WTC11 (cell line): Measurements from ENCODE around the gene LRTM2. TPM values are rescaled to one million over a fixed set of nuclear protein-coding genes. Genes with fewer than 3 reads are reported as not detected.

Experiments used
- ATAC-seq: fragments of 200-7000 bp; cut with Tn5 transposase; 2 replicates; pipeline ENCODE4 v1.10.0; 2021; ENCODE audit warnings: mild to moderate bottlenecking, moderate library complexity
- CTCF ChIA-PET: fragments of 300-600 bp; sonication (Branson Sonifier 250); formaldehyde crosslinking; loops from one replicate; lab custom pipeline; 2021; ENCODE audit warnings: antibody characterized with exemption; lab: Charles Lee
- POLR2A ChIA-PET: fragments of 350-600 bp; sonication (Branson Sonifier 250); formaldehyde crosslinking; loops from one replicate; lab custom pipeline; 2021; ENCODE audit warnings: antibody characterized with exemption; lab: Charles Lee
- DNase-seq: peaks from one replicate; pipeline ENCODE4 v3.0.0; 2021; ENCODE audit warnings: low spot score
- H3K27ac Mint-ChIP-seq: 2 replicates; pipeline ENCODE4 v1.8.0; 2021; ENCODE audit warnings: mixed read lengths
- H3K27me3 Mint-ChIP-seq: 2 replicates; pipeline ENCODE4 v1.8.0; 2021; ENCODE audit warnings: low read depth, mild to moderate bottlenecking, moderate library complexity, mixed read lengths
- H3K36me3 Mint-ChIP-seq: 2 replicates; pipeline ENCODE4 v1.8.0; 2021; ENCODE audit warnings: mixed read lengths
- H3K4me1 Mint-ChIP-seq: 2 replicates; pipeline ENCODE4 v1.8.0; 2022; ENCODE audit warnings: mixed read lengths
- H3K4me3 Mint-ChIP-seq: 2 replicates; pipeline ENCODE4 v1.8.0; 2021; ENCODE audit warnings: mild to moderate bottlenecking, moderate library complexity, mixed read lengths
- H3K9me3 Mint-ChIP-seq: 2 replicates; pipeline ENCODE4 v1.8.0; 2021; ENCODE audit warnings: mixed read lengths
- ATF6 ChIP-seq: sonication (generic); formaldehyde crosslinking; IDR thresholded peaks from 2 replicates; pipeline ENCODE4 v1.8.1; 2023; ENCODE audit warnings: mild to moderate bottlenecking, missing genetic modification reagents
- E2F5 ChIP-seq: sonication (generic); formaldehyde crosslinking; IDR thresholded peaks from 2 replicates; pipeline ENCODE4 v1.8.1; 2022; ENCODE audit warnings: mild to moderate bottlenecking, moderate library complexity, missing genetic modification reagents
- FOXK1 ChIP-seq: sonication (generic); formaldehyde crosslinking; IDR thresholded peaks from 2 replicates; pipeline ENCODE4 v1.8.0; 2022; ENCODE audit warnings: mild to moderate bottlenecking, moderate library complexity, missing genetic modification reagents
- OVOL2 ChIP-seq: fragments of 250-450 bp; sonication (Bioruptor Pico); IDR thresholded peaks from 2 replicates; pipeline ENCODE4 v1.9.0; 2021; ENCODE audit warnings: mild to moderate bottlenecking, borderline replicate concordance
- SMAD4 ChIP-seq: sonication (generic); formaldehyde crosslinking; IDR thresholded peaks from 2 replicates; pipeline ENCODE4 v1.8.0; 2022; ENCODE audit warnings: mild to moderate bottlenecking, missing genetic modification reagents
- TEAD4 ChIP-seq: sonication (generic); formaldehyde crosslinking; IDR thresholded peaks from 2 replicates; pipeline ENCODE4 v1.8.0; 2022; ENCODE audit warnings: mild to moderate bottlenecking, missing genetic modification reagents
- ZNF317 ChIP-seq: sonication (generic); formaldehyde crosslinking; IDR thresholded peaks from 2 replicates; pipeline ENCODE4 v1.8.1; 2023; ENCODE audit warnings: low read depth, mild to moderate bottlenecking, moderate library complexity, missing genetic modification reagents, borderline replicate concordance
- total RNA-seq: library from RNA; stranded (reverse); gene quantifications from 3 replicates; pipeline ENCODE4 v1.2.3, GENCODE V29; 2021
- TF ChIP-seq, protein P1 (sequence below): fragments of 250-450 bp; sonication (Bioruptor Pico); IDR thresholded peaks from 2 replicates; pipeline ENCODE4 v1.9.0; 2021; ENCODE audit warnings: mild to moderate bottlenecking
- TF ChIP-seq, protein P2 (sequence below): sonication (generic); formaldehyde crosslinking; IDR thresholded peaks from 2 replicates; pipeline ENCODE4 v1.8.0; 2022; ENCODE audit warnings: missing genetic modification reagents
- TF ChIP-seq, protein P3 (sequence below): fragments of 250-450 bp; sonication (Bioruptor Pico); IDR thresholded peaks from 2 replicates; pipeline ENCODE4 v1.8.0; 2021; ENCODE audit warnings: mild to moderate bottlenecking
- TF ChIP-seq, protein P4 (sequence below): sonication (generic); formaldehyde crosslinking; IDR thresholded peaks from 2 replicates; pipeline ENCODE4 v1.8.0; 2023; ENCODE audit warnings: missing genetic modification reagents, mild to moderate bottlenecking, borderline replicate concordance
- TF ChIP-seq, protein P5 (sequence below): sonication (generic); formaldehyde crosslinking; IDR thresholded peaks from 2 replicates; pipeline ENCODE4 v1.8.0; 2022; ENCODE audit warnings: mild to moderate bottlenecking, missing genetic modification reagents
- TF ChIP-seq, protein P6 (sequence below): fragments of 200-600 bp; IDR thresholded peaks from 2 replicates; pipeline ENCODE4 v1.8.0; 2022; ENCODE audit warnings: antibody characterized with exemption

Gene LRTM2
- total RNA-seq, 1 experiment from 2014 or later, result 0.66 TPM

GRCh38 chr12:1878695-1879094 is 58.3 kb downstream of the LRTM2 start (continued):
- TF ChIP-seq, protein P1, sequence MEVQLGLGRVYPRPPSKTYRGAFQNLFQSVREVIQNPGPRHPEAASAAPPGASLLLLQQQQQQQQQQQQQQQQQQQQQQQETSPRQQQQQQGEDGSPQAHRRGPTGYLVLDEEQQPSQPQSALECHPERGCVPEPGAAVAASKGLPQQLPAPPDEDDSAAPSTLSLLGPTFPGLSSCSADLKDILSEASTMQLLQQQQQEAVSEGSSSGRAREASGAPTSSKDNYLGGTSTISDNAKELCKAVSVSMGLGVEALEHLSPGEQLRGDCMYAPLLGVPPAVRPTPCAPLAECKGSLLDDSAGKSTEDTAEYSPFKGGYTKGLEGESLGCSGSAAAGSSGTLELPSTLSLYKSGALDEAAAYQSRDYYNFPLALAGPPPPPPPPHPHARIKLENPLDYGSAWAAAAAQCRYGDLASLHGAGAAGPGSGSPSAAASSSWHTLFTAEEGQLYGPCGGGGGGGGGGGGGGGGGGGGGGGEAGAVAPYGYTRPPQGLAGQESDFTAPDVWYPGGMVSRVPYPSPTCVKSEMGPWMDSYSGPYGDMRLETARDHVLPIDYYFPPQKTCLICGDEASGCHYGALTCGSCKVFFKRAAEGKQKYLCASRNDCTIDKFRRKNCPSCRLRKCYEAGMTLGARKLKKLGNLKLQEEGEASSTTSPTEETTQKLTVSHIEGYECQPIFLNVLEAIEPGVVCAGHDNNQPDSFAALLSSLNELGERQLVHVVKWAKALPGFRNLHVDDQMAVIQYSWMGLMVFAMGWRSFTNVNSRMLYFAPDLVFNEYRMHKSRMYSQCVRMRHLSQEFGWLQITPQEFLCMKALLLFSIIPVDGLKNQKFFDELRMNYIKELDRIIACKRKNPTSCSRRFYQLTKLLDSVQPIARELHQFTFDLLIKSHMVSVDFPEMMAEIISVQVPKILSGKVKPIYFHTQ (CRISPR knock-in tag), result no peak
- TF ChIP-seq, protein P2, sequence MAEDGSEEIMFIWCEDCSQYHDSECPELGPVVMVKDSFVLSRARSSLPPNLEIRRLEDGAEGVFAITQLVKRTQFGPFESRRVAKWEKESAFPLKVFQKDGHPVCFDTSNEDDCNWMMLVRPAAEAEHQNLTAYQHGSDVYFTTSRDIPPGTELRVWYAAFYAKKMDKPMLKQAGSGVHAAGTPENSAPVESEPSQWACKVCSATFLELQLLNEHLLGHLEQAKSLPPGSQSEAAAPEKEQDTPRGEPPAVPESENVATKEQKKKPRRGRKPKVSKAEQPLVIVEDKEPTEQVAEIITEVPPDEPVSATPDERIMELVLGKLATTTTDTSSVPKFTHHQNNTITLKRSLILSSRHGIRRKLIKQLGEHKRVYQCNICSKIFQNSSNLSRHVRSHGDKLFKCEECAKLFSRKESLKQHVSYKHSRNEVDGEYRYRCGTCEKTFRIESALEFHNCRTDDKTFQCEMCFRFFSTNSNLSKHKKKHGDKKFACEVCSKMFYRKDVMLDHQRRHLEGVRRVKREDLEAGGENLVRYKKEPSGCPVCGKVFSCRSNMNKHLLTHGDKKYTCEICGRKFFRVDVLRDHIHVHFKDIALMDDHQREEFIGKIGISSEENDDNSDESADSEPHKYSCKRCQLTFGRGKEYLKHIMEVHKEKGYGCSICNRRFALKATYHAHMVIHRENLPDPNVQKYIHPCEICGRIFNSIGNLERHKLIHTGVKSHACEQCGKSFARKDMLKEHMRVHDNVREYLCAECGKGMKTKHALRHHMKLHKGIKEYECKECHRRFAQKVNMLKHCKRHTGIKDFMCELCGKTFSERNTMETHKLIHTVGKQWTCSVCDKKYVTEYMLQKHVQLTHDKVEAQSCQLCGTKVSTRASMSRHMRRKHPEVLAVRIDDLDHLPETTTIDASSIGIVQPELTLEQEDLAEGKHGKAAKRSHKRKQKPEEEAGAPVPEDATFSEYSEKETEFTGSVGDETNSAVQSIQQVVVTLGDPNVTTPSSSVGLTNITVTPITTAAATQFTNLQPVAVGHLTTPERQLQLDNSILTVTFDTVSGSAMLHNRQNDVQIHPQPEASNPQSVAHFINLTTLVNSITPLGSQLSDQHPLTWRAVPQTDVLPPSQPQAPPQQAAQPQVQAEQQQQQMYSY (CRISPR knock-in tag), result no peak

DNA sequence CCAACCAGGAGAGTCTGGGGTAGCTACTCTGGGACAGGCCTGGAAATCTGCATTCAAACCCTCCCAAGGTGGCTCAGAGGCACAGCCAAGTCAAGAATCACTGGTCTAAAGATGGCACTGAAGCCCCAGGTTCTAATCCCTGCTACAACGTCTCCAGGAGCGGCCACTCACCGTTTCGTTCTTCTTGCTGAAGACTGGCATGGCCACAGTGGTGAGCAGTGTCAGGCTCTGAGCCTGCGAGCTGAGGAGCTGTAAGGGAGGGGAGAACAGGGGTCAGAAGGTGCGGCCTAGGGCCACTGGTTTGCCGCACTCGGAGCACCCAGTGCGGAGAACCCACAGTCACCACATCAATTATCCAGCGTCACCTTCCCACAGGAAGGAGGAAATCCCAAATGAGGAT is 59.3 kb downstream of the LRTM2 start:
- Mint-ChIP-seq H3K36me3 (no peaks in the 10 kb centered on the region), H3K4me1 (no peaks in the 10 kb centered on the region), H3K4me3 (no peak overlapping the region), H3K27ac (no peak overlapping the region), H3K27me3 (no peaks in the 10 kb centered on the region), H3K9me3 (no peaks in the 10 kb centered on the region)
- CTCF ChIA-PET, result interaction anchor here (1.1 kb wide), 1 partner anchor 60 kb away, joined by 4 read pairs; no protein-coding TSS in a partner anchor
- POLR2A ChIA-PET, result no interaction called here
- ATAC-seq (no peak), DNase-seq (no peak)
- TF ChIP-seq OVOL2 (no peak), ATF6 (CRISPR knock-in tag) (no peak), FOXK1 (CRISPR knock-in tag) (no peak), E2F5 (CRISPR knock-in tag) (no peak), SMAD4 (CRISPR knock-in tag) (no peak), ZNF317 (CRISPR knock-in tag) (no peak), TEAD4 (no peak)
- TF ChIP-seq, protein P3, sequence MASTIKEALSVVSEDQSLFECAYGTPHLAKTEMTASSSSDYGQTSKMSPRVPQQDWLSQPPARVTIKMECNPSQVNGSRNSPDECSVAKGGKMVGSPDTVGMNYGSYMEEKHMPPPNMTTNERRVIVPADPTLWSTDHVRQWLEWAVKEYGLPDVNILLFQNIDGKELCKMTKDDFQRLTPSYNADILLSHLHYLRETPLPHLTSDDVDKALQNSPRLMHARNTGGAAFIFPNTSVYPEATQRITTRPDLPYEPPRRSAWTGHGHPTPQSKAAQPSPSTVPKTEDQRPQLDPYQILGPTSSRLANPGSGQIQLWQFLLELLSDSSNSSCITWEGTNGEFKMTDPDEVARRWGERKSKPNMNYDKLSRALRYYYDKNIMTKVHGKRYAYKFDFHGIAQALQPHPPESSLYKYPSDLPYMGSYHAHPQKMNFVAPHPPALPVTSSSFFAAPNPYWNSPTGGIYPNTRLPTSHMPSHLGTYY, result no peak
- TF ChIP-seq, protein P4, sequence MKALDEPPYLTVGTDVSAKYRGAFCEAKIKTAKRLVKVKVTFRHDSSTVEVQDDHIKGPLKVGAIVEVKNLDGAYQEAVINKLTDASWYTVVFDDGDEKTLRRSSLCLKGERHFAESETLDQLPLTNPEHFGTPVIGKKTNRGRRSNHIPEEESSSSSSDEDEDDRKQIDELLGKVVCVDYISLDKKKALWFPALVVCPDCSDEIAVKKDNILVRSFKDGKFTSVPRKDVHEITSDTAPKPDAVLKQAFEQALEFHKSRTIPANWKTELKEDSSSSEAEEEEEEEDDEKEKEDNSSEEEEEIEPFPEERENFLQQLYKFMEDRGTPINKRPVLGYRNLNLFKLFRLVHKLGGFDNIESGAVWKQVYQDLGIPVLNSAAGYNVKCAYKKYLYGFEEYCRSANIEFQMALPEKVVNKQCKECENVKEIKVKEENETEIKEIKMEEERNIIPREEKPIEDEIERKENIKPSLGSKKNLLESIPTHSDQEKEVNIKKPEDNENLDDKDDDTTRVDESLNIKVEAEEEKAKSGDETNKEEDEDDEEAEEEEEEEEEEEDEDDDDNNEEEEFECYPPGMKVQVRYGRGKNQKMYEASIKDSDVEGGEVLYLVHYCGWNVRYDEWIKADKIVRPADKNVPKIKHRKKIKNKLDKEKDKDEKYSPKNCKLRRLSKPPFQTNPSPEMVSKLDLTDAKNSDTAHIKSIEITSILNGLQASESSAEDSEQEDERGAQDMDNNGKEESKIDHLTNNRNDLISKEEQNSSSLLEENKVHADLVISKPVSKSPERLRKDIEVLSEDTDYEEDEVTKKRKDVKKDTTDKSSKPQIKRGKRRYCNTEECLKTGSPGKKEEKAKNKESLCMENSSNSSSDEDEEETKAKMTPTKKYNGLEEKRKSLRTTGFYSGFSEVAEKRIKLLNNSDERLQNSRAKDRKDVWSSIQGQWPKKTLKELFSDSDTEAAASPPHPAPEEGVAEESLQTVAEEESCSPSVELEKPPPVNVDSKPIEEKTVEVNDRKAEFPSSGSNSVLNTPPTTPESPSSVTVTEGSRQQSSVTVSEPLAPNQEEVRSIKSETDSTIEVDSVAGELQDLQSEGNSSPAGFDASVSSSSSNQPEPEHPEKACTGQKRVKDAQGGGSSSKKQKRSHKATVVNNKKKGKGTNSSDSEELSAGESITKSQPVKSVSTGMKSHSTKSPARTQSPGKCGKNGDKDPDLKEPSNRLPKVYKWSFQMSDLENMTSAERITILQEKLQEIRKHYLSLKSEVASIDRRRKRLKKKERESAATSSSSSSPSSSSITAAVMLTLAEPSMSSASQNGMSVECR (CRISPR knock-in tag), result no peak
- TF ChIP-seq, protein P5, sequence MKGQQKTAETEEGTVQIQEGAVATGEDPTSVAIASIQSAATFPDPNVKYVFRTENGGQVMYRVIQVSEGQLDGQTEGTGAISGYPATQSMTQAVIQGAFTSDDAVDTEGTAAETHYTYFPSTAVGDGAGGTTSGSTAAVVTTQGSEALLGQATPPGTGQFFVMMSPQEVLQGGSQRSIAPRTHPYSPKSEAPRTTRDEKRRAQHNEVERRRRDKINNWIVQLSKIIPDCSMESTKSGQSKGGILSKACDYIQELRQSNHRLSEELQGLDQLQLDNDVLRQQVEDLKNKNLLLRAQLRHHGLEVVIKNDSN (CRISPR knock-in tag), result no peak
- TF ChIP-seq, protein P6, sequence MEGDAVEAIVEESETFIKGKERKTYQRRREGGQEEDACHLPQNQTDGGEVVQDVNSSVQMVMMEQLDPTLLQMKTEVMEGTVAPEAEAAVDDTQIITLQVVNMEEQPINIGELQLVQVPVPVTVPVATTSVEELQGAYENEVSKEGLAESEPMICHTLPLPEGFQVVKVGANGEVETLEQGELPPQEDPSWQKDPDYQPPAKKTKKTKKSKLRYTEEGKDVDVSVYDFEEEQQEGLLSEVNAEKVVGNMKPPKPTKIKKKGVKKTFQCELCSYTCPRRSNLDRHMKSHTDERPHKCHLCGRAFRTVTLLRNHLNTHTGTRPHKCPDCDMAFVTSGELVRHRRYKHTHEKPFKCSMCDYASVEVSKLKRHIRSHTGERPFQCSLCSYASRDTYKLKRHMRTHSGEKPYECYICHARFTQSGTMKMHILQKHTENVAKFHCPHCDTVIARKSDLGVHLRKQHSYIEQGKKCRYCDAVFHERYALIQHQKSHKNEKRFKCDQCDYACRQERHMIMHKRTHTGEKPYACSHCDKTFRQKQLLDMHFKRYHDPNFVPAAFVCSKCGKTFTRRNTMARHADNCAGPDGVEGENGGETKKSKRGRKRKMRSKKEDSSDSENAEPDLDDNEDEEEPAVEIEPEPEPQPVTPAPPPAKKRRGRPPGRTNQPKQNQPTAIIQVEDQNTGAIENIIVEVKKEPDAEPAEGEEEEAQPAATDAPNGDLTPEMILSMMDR, result no peak
- TF ChIP-seq, protein P2 (CRISPR knock-in tag), result no peak
